Ovary (tissue), 9 donors: ENCODE results near the gene SPTY2D1. TPM values are rescaled to one million over a fixed set of nuclear protein-coding genes. Genes with fewer than 3 reads are reported as not detected.
"Not testable (repeated sequence)": the region's sequence is repeated elsewhere in the genome, so short reads cannot be mapped to it uniquely, and the experiment has no call there.

ENCODE experiments used
- DNase-seq, 5 donors: peaks; one replicate each; pipeline ENCODE4 v3.0.0-alpha.2; 2019 to 2020
- H3K27ac ChIP-seq, 2 donors: fragments of 200-600 bp; one replicate each; pipeline versions ENCODE4 v1.5.1 to v1.8.0; 2019 to 2022
- H3K27me3 ChIP-seq: fragments of 200-600 bp; one replicate; pipeline ENCODE4 v1.8.0; 2022
- H3K36me3 ChIP-seq: fragments of 200-600 bp; sonication (generic); one replicate; pipeline ENCODE4 v1.5.1; 2019
- H3K4me1 ChIP-seq: one replicate; pipeline ENCODE4 v1.8.1; 2013; ENCODE audit warnings: mild to moderate bottlenecking, moderate library complexity; ENCODE audit not compliant: insufficient read depth
- H3K4me3 ChIP-seq: fragments of 200-600 bp; sonication (generic); one replicate; pipeline ENCODE4 v1.5.1; 2017
- H3K9me3 ChIP-seq, 2 donors: fragments of 200-600 bp in 1 of 2; sonication (generic) in 1 of 2; one replicate each; pipeline versions ENCODE4 v1.5.1 to v1.8.1; 2013 to 2019; ENCODE audit warnings: mild to moderate bottlenecking in 1 of 2, moderate library complexity in 1 of 2
- CTCF ChIP-seq, 3 donors: fragments of 450-650 bp in 2 of 3; fragments of 200-600 bp in 1 of 3; IDR thresholded peaks; one replicate each; pipeline versions ENCODE4 v1.5.1 to v1.8.0; 2016 to 2022; ENCODE audit warnings: antibody characterized with exemption in 3 of 3, mild to moderate bottlenecking in 1 of 3
- EP300 ChIP-seq: sonication (generic); formaldehyde crosslinking; IDR thresholded peaks from one replicate; pipeline ENCODE4 v1.6.1; 2017; ENCODE audit warnings: antibody characterized with exemption
- POLR2A ChIP-seq: fragments of 450-650 bp; IDR thresholded peaks from one replicate; pipeline ENCODE4 v1.6.1; 2017; ENCODE audit warnings: antibody characterized with exemption, mild to moderate bottlenecking, moderate library complexity
- WGBS, 3 donors: extraction: QIAGEN DNeasy Blood & Tissue Kit in 1 of 3; methylation state at CpG; one replicate each; pipeline versions ENCODE4 v1.1.5 to v1.1.7; 2013 to 2017; 5-methylcytosine and 5-hydroxymethylcytosine counted together
- intact Hi-C, 4 donors: fragments of 100-400 bp; cut with DNase I; formaldehyde crosslinking; loops; one replicate each; pipeline versions ENCODE4 v1.11.0 to v1.15.1; 2022 to 2023
- polyA plus RNA-seq, 2 donors: library from polyadenylated mRNA; stranded (reverse); fragments of 200-250 nt in 1 of 2; fragments of 350-450 nt in 1 of 2; fragmentation: Illumina TruSeq in 1 of 2; extraction: RNeasy Lipid Tissue Mini Kit (QIAGEN cat#74804) in 1 of 2; gene quantifications; one replicate each; pipeline ENCODE4 v1.2.3, GENCODE V29; 2013 to 2014
- total RNA-seq, 7 donors: library from RNA; depleted of rRNA in 2 of 7; stranded (reverse); fragments of >200 nt in 2 of 7; fragmentation: NEBNext Ultra II Directional in 3 of 7; extraction: Animal tissue kit (Norgen Biotek cat#: 25700) in 3 of 7; gene quantifications; one replicate each; pipeline versions ENCODE4 v1.1.0 to v1.2.4, GENCODE V29; 2016 to 2023
- donor health status: DM: no; HTN: no; CAD: no; lungs with moderate emphysema.
- donor health status: DM: no; HTN: no; CAD: no.
- donor health status: Bipolar disorder and iron deficiency.
- donor health status: DM: yes; HTN: yes; CAD: no.
- donor health status: DM: no; HTN: no; CAD: no.
- donor health status: DM: yes; HTN: yes; CAD: no.

SPTY2D1 gene
- total and polyA plus RNA-seq, 9 donors, result 8.2 to 25.2 (median 19.0) TPM

GRCh38 chr11:18600915-18601569 is 33.1 kb downstream of the SPTY2D1 start:
- Histone ChIP-seq H3K27ac (no peak overlapping the region), H3K36me3 (no peaks in the 10 kb centered on the region), H3K9me3 (no peaks in the 10 kb centered on the region), H3K4me1 (peaks cover 2% of the 10 kb centered on the region), H3K27me3 (no peaks in the 10 kb centered on the region), H3K4me3 (no peak overlapping the region)
- no peak for DNase-seq
- intact Hi-C loops, result no loop called here
- TF ChIP-seq POLR2A (no peak), EP300 (no peak), CTCF (IDR thresholded peaks at IDR 0.05) (no peak)
- 96% methylated on average over 4 of the region's 4 CpGs for WGBS, 3 donors

GRCh38 chr11:18599739-18600230 is 34.4 kb downstream of the SPTY2D1 start, which contains the start of gene MISFA:
Gene MISFA, plus strand, starts transcription at chr11:18599789. Its CDS starts 140 bp downstream, at chr11:18599929.
- Histone ChIP-seq H3K27ac (no peak within 1 kb of the TSS), H3K9me3 (no peaks in the 10 kb centered on the region), H3K27me3 (no peaks in the 10 kb centered on the region), H3K36me3 (no peaks in the 10 kb centered on the region), H3K4me1 (peaks cover 2% of the 10 kb centered on the region), H3K4me3 (no peak within 1 kb of the TSS)
- WGBS, 3 donors, result 87 to 89% (median 89%) methylated on average over 7 of the region's 7 CpGs
- DNase-seq, result no peak
- intact Hi-C loops, result loop anchor here in 1 of 4 donors (5.0 kb wide), 1 partner anchor 33 kb away; the partner anchor contains the start of gene SPTY2D1
- no peak for TF ChIP-seq EP300
- TF ChIP-seq POLR2A, result no peak
- no peak for TF ChIP-seq CTCF (IDR thresholded peaks at IDR 0.05)

GRCh38 chr11:18594999-18595749 is 39.0 kb downstream of the SPTY2D1 start:
- no peaks in the 10 kb centered on the region for H3K9me3 ChIP-seq
- TF ChIP-seq CTCF (IDR thresholded peaks at IDR 0.05) (no peak), POLR2A (no peak), EP300 (no peak)
- H3K4me3 ChIP-seq, result no peak overlapping the region
- H3K27me3 ChIP-seq, result no peaks in the 10 kb centered on the region
- no peak for DNase-seq
- no peak overlapping the region for H3K27ac ChIP-seq
- H3K36me3 ChIP-seq, result no peaks in the 10 kb centered on the region
- intact Hi-C loops, result loop anchor here in 1 of 4 donors (5.0 kb wide), 1 partner anchor 37 kb away; the partner anchor contains the start of gene SPTY2D1
- WGBS, 3 donors, result 37 to 43% (median 39%) methylated on average over 5 of the region's 5 CpGs
- no peaks in the 10 kb centered on the region for H3K4me1 ChIP-seq

- H3K27ac ChIP-seq, DNase-seq, H3K4me3 ChIP-seq, H3K4me1 ChIP-seq, H3K27me3 ChIP-seq, H3K9me3 ChIP-seq, H3K36me3 ChIP-seq, intact Hi-C loops: not testable (repeated sequence)
- 81 to 93% (median 86%) methylated on average over 5 of the region's 5 CpGs for WGBS, 3 donors
These were observed 40.1 kb downstream of the SPTY2D1 start for GRCh38 chr11:18594088-18594487.

- Histone ChIP-seq H3K27me3 (no peaks in the 10 kb centered on the region), H3K36me3 (no peaks in the 10 kb centered on the region), H3K4me1 (peaks cover 6% of the 10 kb centered on the region), H3K4me3 (no peak overlapping the region), H3K27ac (no peak overlapping the region), H3K9me3 (no peaks in the 10 kb centered on the region)
- no peak for DNase-seq
- intact Hi-C loops, result no loop called here
- TF ChIP-seq EP300 (no peak), CTCF (IDR thresholded peaks at IDR 0.05) (no peak), POLR2A (no peak)
- WGBS, 3 donors, result 28 to 39% (median 38%) methylated on average over 2 of the region's 2 CpGs
These were observed 43.6 kb downstream of the SPTY2D1 start for GRCh38 chr11:18590571-18590970.
